Measurements from ENCODE around the gene CDK14. TPM values are rescaled to one million over a fixed set of nuclear protein-coding genes. Genes with fewer than 3 reads are reported as not detected.

Gene CDK14
- total RNA-seq, 5 donors from 2014 or later (not counting 1 experiment from before 2014, with no cell fraction given): 0.86 to 6.6 (median 1.6) TPM

DNA sequence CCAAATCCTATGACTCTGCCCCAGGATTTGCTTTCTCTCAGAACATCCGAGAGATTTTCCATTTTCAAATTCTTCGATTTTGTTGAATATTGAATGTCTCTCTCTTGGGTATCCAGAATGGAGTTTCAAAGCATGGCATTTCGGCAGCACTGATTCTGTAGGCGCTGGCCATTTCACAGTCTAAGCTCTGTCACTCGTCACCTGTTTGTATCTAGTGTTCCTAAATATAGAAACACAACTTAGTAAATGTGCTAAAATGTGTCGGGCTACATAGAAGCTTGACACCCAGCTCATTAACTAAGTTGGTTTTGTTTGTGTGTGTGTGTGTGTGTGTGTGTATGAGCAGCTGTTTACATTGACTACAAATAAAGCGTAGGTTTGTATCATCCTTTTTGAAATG is 494.6 kb downstream of the CDK14 start:
- POLR2A ChIA-PET: interaction anchor here in 1 of 2 donors (0.7 kb wide), 1 partner anchor 11 kb away, joined by 3 read pairs; no protein-coding TSS in a partner anchor
- Histone ChIP-seq H3K4me1 (ENCODE audit: control insufficient read depth in 1 of 2, extremely low read depth in 1 of 2, insufficient read depth in 2 of 2, low read length in 2 of 2) (peaks cover 3 to 10% of the 10 kb centered on the region in 2 experiments), H3K4me3 (ENCODE audit: control insufficient read depth in 1 of 2, extremely low read depth in 1 of 2, low read length in 1 of 2) (no peak overlapping the region), H3K27me3 (replicated peaks in 1 of 2; ENCODE audit: control insufficient read depth in 2 of 2, extremely low read depth in 1 of 2, insufficient read depth in 2 of 2, low read length in 1 of 2) (no peaks in the 10 kb centered on the region), H3K36me3 (ENCODE audit: control insufficient read depth in 2 of 2, extremely low read depth in 1 of 2, insufficient read depth in 1 of 2, low read length in 1 of 2) (no peaks in the 10 kb centered on the region), H3K9me3 (no peaks in the 10 kb centered on the region), H3K27ac (ENCODE audit: low read length) (no peak overlapping the region)
- WGBS (ENCODE audit: insufficient coverage): 93% methylated on average over 2 of the region's 7 CpGs
- DNase-seq: no peak
- Mint-ChIP-seq H3K4me3 (no peak overlapping the region), H3K27me3 (peaks cover 0 to 3% of the 10 kb centered on the region in 2 donors), H3K27ac (no peak overlapping the region), H3K36me3 (no peaks in the 10 kb centered on the region), H3K4me1 (peaks cover 8 to 9% (median 8%) of the 10 kb centered on the region in 3 donors), H3K9me3 (no peaks in the 10 kb centered on the region)
- CTCF ChIA-PET: interaction anchor here (0.7 to 1.2 kb wide), 2 partner anchors 9 to 10 kb away, joined by 3 to 4 read pairs; no protein-coding TSS in a partner anchor
- ATAC-seq (replicated peaks in 1 of 4): no peak

GRCh38 chr7:91091631-91092030 is 495.5 kb downstream of the CDK14 start:
- Mint-ChIP-seq H3K9me3 (no peaks in the 10 kb centered on the region), H3K27me3 (peaks cover 0 to 3% of the 10 kb centered on the region in 2 donors), H3K36me3 (no peaks in the 10 kb centered on the region), H3K4me3 (no peak overlapping the region), H3K27ac (no peak overlapping the region), H3K4me1 (peaks cover 0 to 3% (median under 1%) of the 10 kb centered on the region in 3 donors)
- no peak for DNase-seq
- no peak overlapping the region for H3K27ac ChIP-seq (ENCODE audit: low read length)
- no peak overlapping the region for H3K4me3 ChIP-seq (ENCODE audit: control insufficient read depth in 1 of 2, extremely low read depth in 1 of 2, low read length in 1 of 2)
- WGBS (ENCODE audit: insufficient coverage): 40% methylated on average over 1 of the region's 4 CpGs
- peaks cover 2 to 4% of the 10 kb centered on the region in 2 experiments for H3K4me1 ChIP-seq (ENCODE audit: control insufficient read depth in 1 of 2, extremely low read depth in 1 of 2, insufficient read depth in 2 of 2, low read length in 2 of 2)
- H3K27me3 ChIP-seq (replicated peaks in 1 of 2; ENCODE audit: control insufficient read depth in 2 of 2, extremely low read depth in 1 of 2, insufficient read depth in 2 of 2, low read length in 1 of 2): no peaks in the 10 kb centered on the region
- ATAC-seq (replicated peaks in 1 of 4): no peak
- H3K9me3 ChIP-seq: no peaks in the 10 kb centered on the region
- H3K36me3 ChIP-seq (ENCODE audit: control insufficient read depth in 2 of 2, extremely low read depth in 1 of 2, insufficient read depth in 1 of 2, low read length in 1 of 2): no peaks in the 10 kb centered on the region
- ChIA-PET POLR2A (interaction anchor here in 1 of 2 donors (0.6 kb wide), 1 partner anchor 1505 kb away, joined by 10 read pairs; no protein-coding TSS in a partner anchor), CTCF (interaction anchor here (0.6 to 0.7 kb wide), 4 partner anchors 777 to 1434 kb away, joined by 3 to 4 read pairs (median 3); no protein-coding TSS in a partner anchor)

DNA sequence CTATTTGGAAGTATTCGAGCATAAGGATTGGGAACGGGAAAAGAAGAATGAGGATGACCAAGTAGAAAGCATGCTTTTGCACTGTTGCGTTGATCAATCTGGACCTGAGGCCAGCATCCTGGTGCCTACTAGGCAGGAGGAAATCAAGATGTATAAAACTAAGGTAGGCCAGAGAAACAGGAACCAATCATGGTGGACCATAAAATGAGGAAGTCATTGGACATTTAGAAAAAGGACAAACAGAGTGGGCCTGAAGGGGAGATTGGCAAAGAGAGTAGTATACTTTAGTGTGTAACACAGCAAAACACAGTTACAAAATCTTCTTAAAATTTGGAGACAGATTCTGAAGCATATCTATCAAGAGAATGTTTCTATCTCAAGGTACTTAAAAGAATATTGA is 497.1 kb downstream of the CDK14 start:
- Mint-ChIP-seq H3K4me1 (peaks cover 0 to 3% (median 0%) of the 10 kb centered on the region in 3 donors), H3K27ac (no peak overlapping the region), H3K27me3 (peaks cover 0 to 3% of the 10 kb centered on the region in 2 donors), H3K4me3 (no peak overlapping the region), H3K9me3 (no peaks in the 10 kb centered on the region), H3K36me3 (no peaks in the 10 kb centered on the region)
- peaks cover 2 to 4% of the 10 kb centered on the region in 2 experiments for H3K4me1 ChIP-seq (ENCODE audit: control insufficient read depth in 1 of 2, extremely low read depth in 1 of 2, insufficient read depth in 2 of 2, low read length in 2 of 2)
- WGBS (ENCODE audit: insufficient coverage): 93% methylated on average over 3 of the region's 3 CpGs
- DNase-seq (no peak), ATAC-seq (replicated peaks in 1 of 4) (no peak)
- H3K27ac ChIP-seq (ENCODE audit: low read length): no peak overlapping the region
- H3K4me3 ChIP-seq (ENCODE audit: control insufficient read depth in 1 of 2, extremely low read depth in 1 of 2, low read length in 1 of 2): no peak overlapping the region
- ChIA-PET POLR2A (no interaction called here), CTCF (no interaction called here)
- no peaks in the 10 kb centered on the region for H3K36me3 ChIP-seq (ENCODE audit: control insufficient read depth in 2 of 2, extremely low read depth in 1 of 2, insufficient read depth in 1 of 2, low read length in 1 of 2)
- H3K9me3 ChIP-seq: no peaks in the 10 kb centered on the region
- H3K27me3 ChIP-seq (replicated peaks in 1 of 2; ENCODE audit: control insufficient read depth in 2 of 2, extremely low read depth in 1 of 2, insufficient read depth in 2 of 2, low read length in 1 of 2): no peaks in the 10 kb centered on the region

- Histone ChIP-seq H3K4me3 (ENCODE audit: control insufficient read depth in 1 of 2, extremely low read depth in 1 of 2, low read length in 1 of 2) (no peak overlapping the region), H3K4me1 (ENCODE audit: control insufficient read depth in 1 of 2, extremely low read depth in 1 of 2, insufficient read depth in 2 of 2, low read length in 2 of 2) (no peaks in the 10 kb centered on the region), H3K9me3 (no peaks in the 10 kb centered on the region), H3K27me3 (replicated peaks in 1 of 2; ENCODE audit: control insufficient read depth in 2 of 2, extremely low read depth in 1 of 2, insufficient read depth in 2 of 2, low read length in 1 of 2) (no peaks in the 10 kb centered on the region), H3K36me3 (ENCODE audit: control insufficient read depth in 2 of 2, extremely low read depth in 1 of 2, insufficient read depth in 1 of 2, low read length in 1 of 2) (no peaks in the 10 kb centered on the region), H3K27ac (ENCODE audit: low read length) (no peak overlapping the region)
- Mint-ChIP-seq H3K4me3 (no peak overlapping the region), H3K27me3 (no peaks in the 10 kb centered on the region), H3K27ac (no peak overlapping the region), H3K4me1 (peaks cover 0 to 7% (median 2%) of the 10 kb centered on the region in 3 donors), H3K9me3 (no peaks in the 10 kb centered on the region), H3K36me3 (no peaks in the 10 kb centered on the region)
- ChIA-PET CTCF (no interaction called here), POLR2A (no interaction called here)
- ATAC-seq (replicated peaks in 1 of 4) (no peak), DNase-seq (no peak)
- WGBS (ENCODE audit: insufficient coverage): no CpG with 5 or more reads among the region's 1 CpG
Observed at GRCh38 chr7:91098566-91098965, 502.4 kb downstream of the CDK14 start.

GRCh38 chr7:91103363-91103762 is 507.2 kb downstream of the CDK14 start:
- 80% methylated on average over 1 of the region's 1 CpG for WGBS (ENCODE audit: insufficient coverage)
- no peaks in the 10 kb centered on the region for H3K27me3 ChIP-seq (replicated peaks in 1 of 2; ENCODE audit: control insufficient read depth in 2 of 2, extremely low read depth in 1 of 2, insufficient read depth in 2 of 2, low read length in 1 of 2)
- no peak overlapping the region for H3K4me3 Mint-ChIP-seq
- POLR2A ChIA-PET: no interaction called here
- no peak overlapping the region for H3K4me3 ChIP-seq (ENCODE audit: control insufficient read depth in 1 of 2, extremely low read depth in 1 of 2, low read length in 1 of 2)
- H3K27ac Mint-ChIP-seq: no peak overlapping the region
- no peaks in the 10 kb centered on the region for H3K36me3 Mint-ChIP-seq
- CTCF ChIA-PET: no interaction called here
- H3K27ac ChIP-seq (ENCODE audit: low read length): no peak overlapping the region
- H3K36me3 ChIP-seq (ENCODE audit: control insufficient read depth in 2 of 2, extremely low read depth in 1 of 2, insufficient read depth in 1 of 2, low read length in 1 of 2): no peaks in the 10 kb centered on the region
- peaks cover 0 to 7% (median 2%) of the 10 kb centered on the region in 3 donors for H3K4me1 Mint-ChIP-seq
- no peaks in the 10 kb centered on the region for H3K4me1 ChIP-seq (ENCODE audit: control insufficient read depth in 1 of 2, extremely low read depth in 1 of 2, insufficient read depth in 2 of 2, low read length in 2 of 2)
- H3K9me3 Mint-ChIP-seq: no peaks in the 10 kb centered on the region
- no peak for DNase-seq
- no peaks in the 10 kb centered on the region for H3K9me3 ChIP-seq
- ATAC-seq (replicated peaks in 1 of 4): no peak
- no peaks in the 10 kb centered on the region for H3K27me3 Mint-ChIP-seq

GRCh38 chr7:91107460-91107859 is 511.3 kb downstream of the CDK14 start:
- Histone ChIP-seq H3K9me3 (no peaks in the 10 kb centered on the region), H3K4me3 (ENCODE audit: control insufficient read depth in 1 of 2, extremely low read depth in 1 of 2, low read length in 1 of 2) (no peak overlapping the region), H3K36me3 (ENCODE audit: control insufficient read depth in 2 of 2, extremely low read depth in 1 of 2, insufficient read depth in 1 of 2, low read length in 1 of 2) (no peaks in the 10 kb centered on the region), H3K27ac (ENCODE audit: low read length) (no peak overlapping the region), H3K4me1 (ENCODE audit: control insufficient read depth in 1 of 2, extremely low read depth in 1 of 2, insufficient read depth in 2 of 2, low read length in 2 of 2) (no peaks in the 10 kb centered on the region), H3K27me3 (replicated peaks in 1 of 2; ENCODE audit: control insufficient read depth in 2 of 2, extremely low read depth in 1 of 2, insufficient read depth in 2 of 2, low read length in 1 of 2) (no peaks in the 10 kb centered on the region)
- peaks cover 0 to 5% (median 2%) of the 10 kb centered on the region in 3 donors for H3K4me1 Mint-ChIP-seq
- no peaks in the 10 kb centered on the region for H3K36me3 Mint-ChIP-seq
- ChIA-PET POLR2A (no interaction called here), CTCF (interaction anchor here in 1 of 2 donors (0.6 kb wide), 1 partner anchor 1116 kb away, joined by 3 read pairs; no protein-coding TSS in a partner anchor)
- DNase-seq (no peak), ATAC-seq (replicated peaks in 1 of 4) (no peak)
- no peak overlapping the region for H3K27ac Mint-ChIP-seq
- H3K27me3 Mint-ChIP-seq: no peaks in the 10 kb centered on the region
- WGBS (ENCODE audit: insufficient coverage): no CpG with 5 or more reads among the region's 3 CpGs
- H3K4me3 Mint-ChIP-seq: no peak overlapping the region
- no peaks in the 10 kb centered on the region for H3K9me3 Mint-ChIP-seq
